Measurements from ENCODE around the gene CDKN2AIPNL. TPM values are rescaled to one million over a fixed set of nuclear protein-coding genes. Genes with fewer than 3 reads are reported as not detected.
"Not testable (repeated sequence)": the region's sequence is repeated elsewhere in the genome, so short reads cannot be mapped to it uniquely, and the experiment has no call there.

Gene CDKN2AIPNL
- total RNA-seq, 2 experiments from 2014 or later, result 28.0 to 33.8 TPM

GRCh38 chr5:134410822-134411221 lies 859 bp downstream of the CDKN2AIPNL start:
- Mint-ChIP-seq H3K27me3 (no peaks in the 10 kb centered on the region), H3K27ac (peak overlapping the region; percentile 87), H3K4me3 (peak overlapping the region; percentile 96), H3K9me3 (ENCODE audit: low read depth) (no peaks in the 10 kb centered on the region), H3K36me3 (peaks cover 10% of the 10 kb centered on the region), H3K4me1 (peaks cover 30% of the 10 kb centered on the region)
- no peak for ATAC-seq
- CTCF ChIA-PET, result interaction anchor here (1.1 to 5.5 kb wide), 24 partner anchors 8 to 414 kb away, joined by 3 to 38 read pairs (median 6); partner anchors contain the start of genes JADE2 and UBE2B
- DNase-seq, result no peak

- Mint-ChIP-seq H3K9me3 (ENCODE audit: low read depth) (no peaks in the 10 kb centered on the region), H3K36me3 (peaks cover 10% of the 10 kb centered on the region), H3K27ac (no peak overlapping the region), H3K4me3 (no peak overlapping the region), H3K4me1 (peaks cover 30% of the 10 kb centered on the region), H3K27me3 (no peaks in the 10 kb centered on the region)
- CTCF ChIA-PET, result interaction anchor here (1.4 to 5.5 kb wide), 3 partner anchors 27 to 178 kb away, joined by 4 to 38 read pairs (median 17); no protein-coding TSS in a partner anchor
- ATAC-seq (no peak), DNase-seq (no peak)
Observed at GRCh38 chr5:134409321-134409720, 2.4 kb downstream of the CDKN2AIPNL start.

DNA sequence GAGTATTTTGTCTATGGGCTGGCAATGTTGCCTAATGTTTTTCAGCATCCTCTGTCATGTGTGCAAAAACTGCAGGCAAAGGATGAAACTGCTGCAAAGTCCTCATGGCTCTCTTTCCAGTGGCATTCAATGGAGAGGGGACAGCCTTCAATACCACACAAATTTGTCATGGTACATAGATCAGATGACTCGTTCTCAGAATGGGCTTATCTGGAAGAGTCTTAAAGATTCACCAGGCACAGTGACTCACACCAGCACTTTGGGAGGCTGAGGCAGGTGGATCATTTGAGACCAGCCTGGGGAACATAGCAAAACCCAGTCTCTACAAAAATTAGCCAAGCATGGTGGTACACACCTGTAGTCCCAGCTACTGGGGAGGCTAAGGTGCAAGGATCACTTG lies 5.3 kb downstream of the CDKN2AIPNL start:
- H3K4me3 Mint-ChIP-seq, result no peak overlapping the region
- DNase-seq (no peak), ATAC-seq (no peak)
- no peaks in the 10 kb centered on the region for H3K27me3 Mint-ChIP-seq
- H3K9me3 Mint-ChIP-seq (ENCODE audit: low read depth), result no peaks in the 10 kb centered on the region
- H3K36me3 Mint-ChIP-seq, result peaks cover 11% of the 10 kb centered on the region
- peaks cover 21% of the 10 kb centered on the region for H3K4me1 Mint-ChIP-seq
- H3K27ac Mint-ChIP-seq, result no peak overlapping the region
- CTCF ChIA-PET, result interaction anchor here (0.7 to 1.4 kb wide), 2 partner anchors 10 to 172 kb away, joined by 3 read pairs; no protein-coding TSS in a partner anchor

- no peak overlapping the region for H3K27ac Mint-ChIP-seq
- DNase-seq, result no peak
Observed at GRCh38 chr5:134403951-134404350, 7.7 kb downstream of the CDKN2AIPNL start.

GRCh38 chr5:134398609-134399155 lies 13.0 kb downstream of the CDKN2AIPNL start:
- no peaks in the 10 kb centered on the region for H3K9me3 Mint-ChIP-seq (ENCODE audit: low read depth)
- ATAC-seq (no peak), DNase-seq (no peak)
- H3K4me3 Mint-ChIP-seq, result no peak overlapping the region
- peaks cover 27% of the 10 kb centered on the region for H3K36me3 Mint-ChIP-seq
- no peaks in the 10 kb centered on the region for H3K4me1 Mint-ChIP-seq
- CTCF ChIA-PET, result no interaction called here
- no peaks in the 10 kb centered on the region for H3K27me3 Mint-ChIP-seq
- H3K27ac Mint-ChIP-seq, result no peak overlapping the region

More at GRCh38 chr5:134403951-134404350, 7.7 kb downstream of the CDKN2AIPNL start:
- Mint-ChIP-seq H3K9me3 (ENCODE audit: low read depth) (no peaks in the 10 kb centered on the region), H3K36me3 (peaks cover 16% of the 10 kb centered on the region), H3K4me3 (no peak overlapping the region), H3K27me3 (no peaks in the 10 kb centered on the region), H3K4me1 (peaks cover 2% of the 10 kb centered on the region)
- ATAC-seq, result no peak
- CTCF ChIA-PET, result no interaction called here

GRCh38 chr5:134397196-134397595 lies 14.5 kb downstream of the CDKN2AIPNL start:
- CTCF ChIA-PET, result interaction anchor here (0.7 to 2.2 kb wide), 3 partner anchors 14 to 190 kb away, joined by 3 to 7 read pairs (median 3); partner anchors contain the start of gene CDKN2AIPNL
- no peaks in the 10 kb centered on the region for H3K4me1 Mint-ChIP-seq
- no peak overlapping the region for H3K4me3 Mint-ChIP-seq
- DNase-seq, result no peak
- no peaks in the 10 kb centered on the region for H3K27me3 Mint-ChIP-seq
- H3K9me3 Mint-ChIP-seq (ENCODE audit: low read depth), result no peaks in the 10 kb centered on the region
- H3K27ac Mint-ChIP-seq, result no peak overlapping the region
- ATAC-seq, result no peak
- H3K36me3 Mint-ChIP-seq, result peaks cover 32% of the 10 kb centered on the region

GRCh38 chr5:134396274-134396673 lies 15.4 kb downstream of the CDKN2AIPNL start:
- H3K36me3 Mint-ChIP-seq, result peaks cover 38% of the 10 kb centered on the region
- no peaks in the 10 kb centered on the region for H3K4me1 Mint-ChIP-seq

GRCh38 chr5:134394932-134395331 lies 16.7 kb downstream of the CDKN2AIPNL start:
- Mint-ChIP-seq H3K4me1 (no peaks in the 10 kb centered on the region), H3K27ac (no peak overlapping the region), H3K36me3 (peaks cover 46% of the 10 kb centered on the region), H3K27me3 (no peaks in the 10 kb centered on the region), H3K9me3 (ENCODE audit: low read depth) (no peaks in the 10 kb centered on the region), H3K4me3 (no peak overlapping the region)
- CTCF ChIA-PET, result no interaction called here
- DNase-seq (no peak), ATAC-seq (no peak)

More at GRCh38 chr5:134396274-134396673, 15.4 kb downstream of the CDKN2AIPNL start:
- ATAC-seq (no peak), DNase-seq (no peak)
- H3K27me3 Mint-ChIP-seq, result no peaks in the 10 kb centered on the region
- H3K9me3 Mint-ChIP-seq (ENCODE audit: low read depth), result no peaks in the 10 kb centered on the region
- no peak overlapping the region for H3K27ac Mint-ChIP-seq
- no peak overlapping the region for H3K4me3 Mint-ChIP-seq
- CTCF ChIA-PET, result interaction anchor here (1.1 to 2.2 kb wide), 4 partner anchors 9 to 188 kb away, joined by 3 to 7 read pairs (median 3); partner anchors contain the start of gene CDKN2AIPNL

DNA sequence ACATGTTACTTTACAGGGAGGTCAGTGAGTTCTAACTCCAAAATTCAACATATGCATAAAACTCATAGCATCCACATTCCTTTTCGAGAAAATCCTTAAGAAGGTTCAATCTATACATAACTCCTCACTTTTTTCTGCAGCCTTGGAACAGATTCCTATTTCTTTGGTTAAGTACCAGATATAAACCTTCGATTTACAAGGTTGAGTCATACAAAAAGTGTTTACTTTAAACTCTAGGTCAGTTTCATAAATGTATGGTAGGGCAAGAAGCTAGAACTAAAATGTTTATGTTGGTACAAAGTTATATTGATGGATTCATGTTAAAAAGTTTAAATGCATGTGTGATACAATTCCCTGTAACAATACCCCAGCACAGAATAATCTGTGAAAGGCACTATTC lies 19.4 kb downstream of the CDKN2AIPNL start:
- H3K9me3 Mint-ChIP-seq (ENCODE audit: low read depth), result no peaks in the 10 kb centered on the region
- H3K27me3 Mint-ChIP-seq, result no peaks in the 10 kb centered on the region
- no peak overlapping the region for H3K4me3 Mint-ChIP-seq
- ATAC-seq (no peak), DNase-seq (no peak)
- H3K36me3 Mint-ChIP-seq, result peaks cover 47% of the 10 kb centered on the region
- H3K4me1 Mint-ChIP-seq, result no peaks in the 10 kb centered on the region
- CTCF ChIA-PET, result interaction anchor here (1.0 to 2.4 kb wide), 5 partner anchors 19 to 195 kb away, joined by 5 to 6 read pairs (median 5); partner anchors contain the start of gene CDKN2AIPNL
- H3K27ac Mint-ChIP-seq, result no peak overlapping the region

GRCh38 chr5:134387443-134387842 lies 24.2 kb downstream of the CDKN2AIPNL start:
- H3K36me3 Mint-ChIP-seq, result peaks cover 49% of the 10 kb centered on the region
- H3K4me1 Mint-ChIP-seq, result peaks cover 9% of the 10 kb centered on the region
- CTCF ChIA-PET, result interaction anchor here (1.9 kb wide), 1 partner anchor 24 kb away, joined by 4 read pairs; the partner anchor contains the start of gene CDKN2AIPNL
- H3K27me3 Mint-ChIP-seq, result no peaks in the 10 kb centered on the region
- no peaks in the 10 kb centered on the region for H3K9me3 Mint-ChIP-seq (ENCODE audit: low read depth)
- H3K4me3 Mint-ChIP-seq, result no peak overlapping the region
- ATAC-seq (no peak), DNase-seq (no peak)
- no peak overlapping the region for H3K27ac Mint-ChIP-seq

- Mint-ChIP-seq H3K36me3 (peaks cover 45% of the 10 kb centered on the region), H3K27ac (peak overlapping the region; percentile 68), H3K4me3 (no peak overlapping the region)
Observed at GRCh38 chr5:134383980-134384697, 27.5 kb downstream of the CDKN2AIPNL start.

DNA sequence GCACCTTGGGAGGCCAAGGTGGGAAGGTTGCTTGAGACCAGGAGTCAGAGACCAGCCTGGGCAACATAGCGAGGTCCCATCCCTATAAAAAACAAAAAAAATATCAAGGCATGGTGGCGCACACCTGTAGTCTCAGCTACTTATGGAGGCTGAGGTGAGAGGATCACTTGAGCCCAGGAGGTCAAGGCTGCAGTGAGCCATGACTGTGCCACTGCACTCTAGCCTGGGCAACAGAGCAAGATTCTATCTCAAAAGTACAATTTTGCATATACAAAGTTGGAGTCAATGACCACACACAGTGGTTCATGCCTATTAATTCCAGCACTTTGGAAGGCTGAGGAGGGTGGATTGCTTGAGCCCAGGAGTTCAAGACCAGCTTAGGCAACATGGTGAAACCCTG lies 29.5 kb downstream of the CDKN2AIPNL start:
- peaks cover 40% of the 10 kb centered on the region for H3K36me3 Mint-ChIP-seq
- H3K4me1 Mint-ChIP-seq, result peaks cover 16% of the 10 kb centered on the region
- not testable (repeated sequence) for H3K4me3 Mint-ChIP-seq; H3K9me3 Mint-ChIP-seq (ENCODE audit: low read depth); DNase-seq; H3K27ac Mint-ChIP-seq; H3K27me3 Mint-ChIP-seq; ATAC-seq
- CTCF ChIA-PET, result interaction anchor here (0.9 to 2.0 kb wide), 3 partner anchors 9 to 205 kb away, joined by 3 to 6 read pairs (median 5); partner anchors contain the start of gene UBE2B

More at GRCh38 chr5:134383980-134384697, 27.5 kb downstream of the CDKN2AIPNL start:
- DNase-seq, result no peak
- ATAC-seq, result no peak
- CTCF ChIA-PET, result interaction anchor here (0.6 to 1.5 kb wide), 8 partner anchors 7 to 203 kb away, joined by 3 to 6 read pairs (median 3); partner anchors contain the start of genes CDKL3 and UBE2B
- Mint-ChIP-seq H3K27me3 (no peaks in the 10 kb centered on the region), H3K9me3 (ENCODE audit: low read depth) (no peaks in the 10 kb centered on the region), H3K4me1 (peaks cover 11% of the 10 kb centered on the region)

GRCh38 chr5:134380346-134380745 lies 31.3 kb downstream of the CDKN2AIPNL start:
- peaks cover 21% of the 10 kb centered on the region for H3K4me1 Mint-ChIP-seq
- no peaks in the 10 kb centered on the region for H3K9me3 Mint-ChIP-seq (ENCODE audit: low read depth)
- peaks cover 39% of the 10 kb centered on the region for H3K36me3 Mint-ChIP-seq
- ATAC-seq, result no peak
- no peak overlapping the region for H3K27ac Mint-ChIP-seq
- CTCF ChIA-PET, result interaction anchor here (1.4 to 2.0 kb wide), 2 partner anchors 8 to 207 kb away, joined by 3 to 8 read pairs; no protein-coding TSS in a partner anchor
- DNase-seq, result no peak
- no peaks in the 10 kb centered on the region for H3K27me3 Mint-ChIP-seq
- H3K4me3 Mint-ChIP-seq, result no peak overlapping the region

Measured in activated CD8-positive, alpha-beta memory T cell treated with anti-CD3 and anti-CD28 coated beads, Interleukin-2, amount 10 ng/mL, durations not matched to agents 7 days and 5 days (primary cell).